Activated T-cell treated with anti-CD3 and anti-CD28 coated beads, Interleukin-2, amount 50 U/mL, for 24 hours (primary cell): ENCODE results near the gene SOWAHA.

Experiments used
- DNase-seq: peaks from one replicate; pipeline ENCODE4 v3.0.0-alpha.2; 2020
- H3K27ac Mint-ChIP-seq: 2 replicates; pipeline ENCODE4 v1.8.0; 2020; ENCODE audit warnings: mild to moderate bottlenecking, mixed read lengths
- H3K27me3 Mint-ChIP-seq: 2 replicates; pipeline ENCODE4 v1.8.0; 2020; ENCODE audit warnings: mixed read lengths
- H3K36me3 Mint-ChIP-seq: 2 replicates; pipeline ENCODE4 v1.8.0; 2020; ENCODE audit warnings: low read depth, mixed read lengths
- H3K4me1 Mint-ChIP-seq: 2 replicates; pipeline ENCODE4 v1.8.0; 2020; ENCODE audit warnings: low read depth, mixed read lengths
- H3K4me3 Mint-ChIP-seq: 2 replicates; pipeline ENCODE4 v1.8.0; 2020; ENCODE audit warnings: mild to moderate bottlenecking, moderate library complexity, mixed read lengths
- H3K9me3 Mint-ChIP-seq: 2 replicates; pipeline ENCODE4 v1.8.0; 2020; ENCODE audit warnings: mixed read lengths

The SOWAHA gene

GRCh38 chr5:132812781-132813598 is at the start of gene SOWAHA:
TSS of gene SOWAHA (plus strand) at chr5:132813302. CDS start at chr5:132813622, 320 bp downstream.
- H3K36me3 Mint-ChIP-seq = no peaks in the 10 kb centered on the region
- peak within 1 kb of the TSS; percentile 67 for H3K4me3 Mint-ChIP-seq
- H3K27me3 Mint-ChIP-seq = peaks cover 54% of the 10 kb centered on the region
- DNase-seq = no peak
- H3K27ac Mint-ChIP-seq = no peak within 1 kb of the TSS
- H3K4me1 Mint-ChIP-seq = peaks cover 7% of the 10 kb centered on the region
- H3K9me3 Mint-ChIP-seq = no peaks in the 10 kb centered on the region

DNA sequence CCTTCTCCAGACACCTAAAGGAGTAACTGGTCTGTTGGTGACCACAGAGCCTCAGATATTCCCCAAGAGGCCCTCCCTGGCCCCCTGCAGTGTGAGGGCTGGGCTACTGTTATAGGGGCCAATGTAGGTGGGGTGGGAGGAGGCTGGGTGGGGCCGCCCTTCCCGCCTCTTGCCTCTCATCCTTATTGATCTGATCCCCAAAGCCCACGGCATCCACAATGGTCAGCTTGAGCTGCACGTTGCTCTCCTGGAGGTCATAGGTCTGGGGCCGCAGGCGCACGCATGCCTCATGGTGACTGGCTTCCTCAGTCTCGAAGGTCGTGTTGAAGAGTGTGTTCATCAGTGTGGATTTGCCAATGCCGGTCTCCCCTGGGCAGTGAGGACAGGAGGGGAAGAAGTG is 49.1 kb upstream of the SOWAHA start:
- H3K27me3 Mint-ChIP-seq = no peaks in the 10 kb centered on the region
- H3K36me3 Mint-ChIP-seq = peaks cover 18% of the 10 kb centered on the region
- H3K4me3 Mint-ChIP-seq = no peak overlapping the region
- H3K27ac Mint-ChIP-seq = no peak overlapping the region
- DNase-seq = peak; percentile 8
- H3K4me1 Mint-ChIP-seq = no peaks in the 10 kb centered on the region
- H3K9me3 Mint-ChIP-seq = no peaks in the 10 kb centered on the region

DNA sequence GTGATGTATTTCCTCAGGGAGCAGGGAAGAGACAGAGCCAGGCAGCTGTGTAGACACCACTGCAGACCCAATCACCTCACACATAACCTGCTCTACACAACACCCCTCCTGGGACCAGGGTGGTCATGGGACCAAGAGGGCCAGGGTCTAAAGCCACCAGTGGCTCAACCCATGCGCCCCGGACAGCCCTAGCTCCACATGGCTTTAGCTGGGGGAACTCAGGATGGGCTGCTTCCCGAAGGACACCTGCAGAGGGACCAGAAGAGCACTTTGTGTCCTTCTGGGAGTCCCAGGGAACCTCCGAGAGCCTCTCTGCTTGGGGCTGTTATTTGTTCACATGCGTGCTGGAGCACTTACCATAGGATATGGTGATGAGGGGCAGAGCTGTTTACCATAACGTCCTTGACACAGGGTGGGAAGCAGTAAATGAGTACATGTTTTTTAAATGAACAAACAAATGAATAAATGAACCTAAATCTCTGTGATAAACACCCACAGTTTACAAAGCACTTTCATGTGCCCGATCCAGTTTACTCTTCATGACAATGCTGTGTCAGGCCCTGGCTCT is 48.3 kb upstream of the SOWAHA start:
- Mint-ChIP-seq H3K4me1 (no peaks in the 10 kb centered on the region), H3K27me3 (no peaks in the 10 kb centered on the region), H3K4me3 (no peak overlapping the region), H3K36me3 (peaks cover 17% of the 10 kb centered on the region), H3K9me3 (no peaks in the 10 kb centered on the region), H3K27ac (no peak overlapping the region)
- peak; percentile 25 for DNase-seq

DNA sequence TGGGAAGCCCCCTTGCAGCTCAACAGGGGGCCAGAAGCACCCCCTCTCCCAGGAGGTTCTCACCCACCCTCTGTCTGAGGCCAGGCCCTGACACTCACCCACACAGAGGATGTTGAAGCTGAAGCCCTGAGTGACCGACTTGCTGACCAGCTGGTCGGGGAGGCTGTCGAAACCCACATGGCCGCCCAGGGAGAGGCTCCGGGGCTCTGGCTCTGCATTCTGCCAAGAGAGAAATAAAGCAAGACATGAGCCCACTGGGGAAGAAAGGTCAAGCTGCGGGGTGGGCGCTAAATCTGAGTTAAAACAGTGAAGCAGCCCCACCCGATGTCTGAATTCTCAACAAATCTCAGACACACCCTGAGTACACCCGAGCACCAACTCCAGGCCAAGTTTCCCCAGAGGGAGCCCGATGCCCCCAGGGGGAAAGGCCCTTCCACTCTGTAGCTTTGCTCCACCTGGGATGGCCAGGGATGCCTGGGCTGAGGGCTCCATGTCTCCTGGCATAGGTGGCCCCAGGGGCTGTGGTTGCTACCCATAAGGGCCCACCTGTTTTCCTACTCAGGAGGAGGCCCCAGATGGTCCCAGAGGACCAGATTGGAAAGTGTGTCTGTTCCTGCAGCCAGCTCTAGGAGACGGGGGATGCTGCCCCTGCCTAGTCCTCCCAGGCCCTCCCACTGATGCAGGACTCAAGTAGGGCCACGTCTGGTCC is 47.6 kb upstream of the SOWAHA start:
- H3K27ac Mint-ChIP-seq = no peak overlapping the region

GRCh38 chr5:132766020-132766805 is 46.9 kb upstream of the SOWAHA start:
- Mint-ChIP-seq H3K4me3 (no peak overlapping the region), H3K9me3 (no peaks in the 10 kb centered on the region), H3K27me3 (no peaks in the 10 kb centered on the region), H3K4me1 (no peaks in the 10 kb centered on the region), H3K27ac (no peak overlapping the region), H3K36me3 (peaks cover 7% of the 10 kb centered on the region)
- DNase-seq = peak; percentile 22

More for the DNA sequence above, 47.6 kb upstream of the SOWAHA start:
- Mint-ChIP-seq H3K36me3 (peaks cover 11% of the 10 kb centered on the region), H3K4me3 (no peak overlapping the region), H3K27me3 (no peaks in the 10 kb centered on the region), H3K9me3 (no peaks in the 10 kb centered on the region), H3K4me1 (no peaks in the 10 kb centered on the region)
- DNase-seq = peak; percentile 18

DNA sequence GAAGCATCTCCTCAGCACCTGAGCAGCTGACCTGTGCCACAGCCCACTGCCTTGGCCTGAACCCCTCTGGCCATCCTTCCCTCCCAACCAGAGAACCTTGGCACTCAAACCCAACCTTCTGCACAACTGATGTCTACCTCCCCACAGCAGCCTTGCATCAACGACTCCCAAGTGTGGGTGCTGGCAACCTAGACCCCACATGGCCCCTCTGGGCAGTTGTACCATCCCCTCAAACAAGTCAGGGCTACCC is 46.4 kb upstream of the SOWAHA start:
- Mint-ChIP-seq H3K9me3 (no peaks in the 10 kb centered on the region), H3K36me3 (peaks cover 7% of the 10 kb centered on the region), H3K4me3 (no peak overlapping the region), H3K27ac (no peak overlapping the region), H3K27me3 (no peaks in the 10 kb centered on the region), H3K4me1 (no peaks in the 10 kb centered on the region)
- DNase-seq = peak; percentile 15

- no peaks in the 10 kb centered on the region for H3K27me3 Mint-ChIP-seq
- no peaks in the 10 kb centered on the region for H3K9me3 Mint-ChIP-seq
- DNase-seq = peak; percentile 6
- no peaks in the 10 kb centered on the region for H3K4me1 Mint-ChIP-seq
- peaks cover 7% of the 10 kb centered on the region for H3K36me3 Mint-ChIP-seq
- no peak overlapping the region for H3K27ac Mint-ChIP-seq
- H3K4me3 Mint-ChIP-seq = no peak overlapping the region
Observed at GRCh38 chr5:132767150-132767549, 46.0 kb upstream of the SOWAHA start.

DNA sequence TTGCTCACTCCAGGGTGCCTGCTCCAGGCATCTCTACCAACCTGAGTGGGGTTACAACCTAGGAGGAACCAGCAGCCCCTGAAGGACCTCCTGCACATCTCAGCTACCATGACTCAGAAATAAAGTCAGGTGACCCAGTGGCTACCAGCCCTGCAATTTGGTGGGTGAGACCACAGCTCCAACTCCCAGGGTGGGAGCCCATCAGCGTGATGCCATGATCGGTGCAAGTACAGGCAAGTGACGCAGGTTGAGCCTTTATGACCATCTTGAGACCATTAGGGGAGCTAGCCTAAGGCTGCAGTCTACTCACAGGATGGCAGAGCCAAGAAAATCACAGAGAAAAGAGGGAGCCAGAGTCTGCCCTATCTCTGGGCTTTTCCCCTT is 44.6 kb upstream of the SOWAHA start:
- peak; percentile 12 for DNase-seq
- Mint-ChIP-seq H3K9me3 (no peaks in the 10 kb centered on the region), H3K27me3 (no peaks in the 10 kb centered on the region), H3K36me3 (peaks cover 7% of the 10 kb centered on the region), H3K4me1 (no peaks in the 10 kb centered on the region), H3K27ac (no peak overlapping the region), H3K4me3 (no peak overlapping the region)

DNA sequence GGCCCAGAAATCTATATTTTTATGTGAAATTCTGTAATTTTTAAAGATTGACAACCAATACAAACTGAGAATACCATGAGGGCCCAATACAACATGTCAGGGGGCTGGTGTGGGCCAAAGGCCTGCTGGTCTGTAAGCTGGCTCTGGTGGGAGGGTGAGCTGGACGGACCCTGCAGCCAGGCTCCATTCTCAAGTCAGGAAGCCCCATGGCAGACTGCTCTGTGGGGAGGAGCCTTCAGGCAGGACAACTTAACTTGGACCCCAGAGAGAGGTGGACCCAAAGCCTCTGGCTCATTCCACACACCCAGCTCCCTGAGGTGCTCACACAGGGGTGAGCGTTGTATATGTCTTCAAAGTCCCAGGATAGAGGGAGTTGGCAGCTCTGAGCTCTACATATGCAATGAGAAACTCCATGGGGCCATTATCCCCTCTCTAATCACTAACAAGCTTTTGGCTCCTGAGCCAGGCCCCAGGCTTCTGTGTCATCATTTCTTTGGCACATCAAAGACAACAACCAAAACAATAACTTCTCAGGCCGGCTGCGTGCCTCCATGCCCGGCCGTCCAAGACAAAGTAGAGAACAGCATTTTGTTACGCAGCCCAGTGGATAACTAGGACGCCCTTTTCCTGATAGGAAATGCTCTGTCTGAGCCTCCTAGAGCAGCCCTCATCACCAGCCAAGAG is 42.5 kb upstream of the SOWAHA start:
- Mint-ChIP-seq H3K4me1 (no peaks in the 10 kb centered on the region), H3K4me3 (no peak overlapping the region), H3K9me3 (no peaks in the 10 kb centered on the region), H3K36me3 (no peaks in the 10 kb centered on the region), H3K27me3 (no peaks in the 10 kb centered on the region), H3K27ac (no peak overlapping the region)
- DNase-seq = peak; percentile 16

GRCh38 chr5:132771503-132771998 is 41.6 kb upstream of the SOWAHA start:
- H3K36me3 Mint-ChIP-seq = no peaks in the 10 kb centered on the region
- H3K27me3 Mint-ChIP-seq = no peaks in the 10 kb centered on the region
- no peak for DNase-seq
- H3K4me1 Mint-ChIP-seq = peaks cover 3% of the 10 kb centered on the region
- H3K9me3 Mint-ChIP-seq = no peaks in the 10 kb centered on the region
- H3K4me3 Mint-ChIP-seq = no peak overlapping the region
- H3K27ac Mint-ChIP-seq = no peak overlapping the region

GRCh38 chr5:132772291-132773070 is 40.6 kb upstream of the SOWAHA start:
- Mint-ChIP-seq H3K27me3 (no peaks in the 10 kb centered on the region), H3K27ac (no peak overlapping the region), H3K36me3 (no peaks in the 10 kb centered on the region), H3K4me3 (no peak overlapping the region), H3K9me3 (no peaks in the 10 kb centered on the region), H3K4me1 (peaks cover 4% of the 10 kb centered on the region)
- DNase-seq = peak; percentile 12

DNA sequence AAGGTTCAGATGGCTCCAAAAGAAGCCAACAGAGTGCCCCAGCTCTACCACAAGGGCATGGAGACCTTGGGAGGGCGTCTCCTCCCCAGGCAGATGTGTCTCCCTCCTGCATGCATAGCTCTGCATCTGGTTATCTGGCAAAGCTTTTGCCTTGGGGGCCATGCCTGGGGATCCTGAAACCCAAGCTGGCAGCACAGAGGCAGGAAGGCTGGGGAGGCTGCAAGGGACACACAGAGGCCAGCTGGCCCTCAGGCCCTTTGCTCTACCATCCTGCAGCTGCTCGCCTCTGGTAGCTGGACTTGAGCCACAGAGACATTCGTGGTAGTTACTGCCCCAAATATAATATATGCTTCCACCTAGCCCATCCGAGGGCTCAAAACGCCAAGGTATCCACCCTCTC is 40.0 kb upstream of the SOWAHA start:
- Mint-ChIP-seq H3K27ac (no peak overlapping the region), H3K4me1 (peaks cover 7% of the 10 kb centered on the region), H3K9me3 (no peaks in the 10 kb centered on the region), H3K4me3 (no peak overlapping the region), H3K27me3 (peaks cover 4% of the 10 kb centered on the region), H3K36me3 (no peaks in the 10 kb centered on the region)
- DNase-seq = peak; percentile 18

GRCh38 chr5:132773601-132774355 is 39.3 kb upstream of the SOWAHA start:
- DNase-seq = peak; percentile 17
- Mint-ChIP-seq H3K27ac (no peak overlapping the region), H3K9me3 (no peaks in the 10 kb centered on the region), H3K4me1 (peaks cover 10% of the 10 kb centered on the region), H3K27me3 (peaks cover 10% of the 10 kb centered on the region), H3K4me3 (no peak overlapping the region), H3K36me3 (no peaks in the 10 kb centered on the region)
